Esophagus muscularis mucosa (tissue), 3 donors: Measurements from ENCODE around the gene DDX24.

Experiments used
- CTCF ChIP-seq, 3 experiments: fragments of 200-600 bp in 2 of 3; fragments of 450-650 bp in 1 of 3; sonication (generic) in 2 of 3; IDR thresholded peaks; one replicate each; pipeline ENCODE4 v1.5.1; 2017 to 2019; ENCODE audit warnings: antibody characterized with exemption in 3 of 3, mild to moderate bottlenecking in 2 of 3, moderate library complexity in 1 of 3
- POLR2A ChIP-seq: fragments of 450-650 bp; IDR thresholded peaks from one replicate; pipeline ENCODE4 v1.6.1; 2017; ENCODE audit warnings: antibody characterized with exemption, moderate library complexity, mild to moderate bottlenecking, low read depth

GRCh38 chr14:94038510-94038909 lies 42.5 kb downstream of the DDX24 start:
- no peak for TF ChIP-seq CTCF (IDR thresholded peaks at IDR 0.05)
- no peak for TF ChIP-seq POLR2A
